Esophagus (tissue), 2 donors: ENCODE results near the gene FASTK. TPM values are rescaled to one million over a fixed set of nuclear protein-coding genes. Genes with fewer than 3 reads are reported as not detected.

Source experiments
- H3K27ac ChIP-seq, 2 donors: one replicate each; pipeline ENCODE4 v1.5.1; 2013; ENCODE audit warnings: low read depth in 2 of 2, mild to moderate bottlenecking in 2 of 2, inconsistent platforms in 1 of 2, low read length in 1 of 2, moderate library complexity in 1 of 2
- H3K27me3 ChIP-seq, 2 donors: one replicate each; pipeline ENCODE4 v1.6.1; 2013; ENCODE audit warnings: low read length in 2 of 2, control low read depth in 1 of 2, mild to moderate bottlenecking in 1 of 2; ENCODE audit not compliant: insufficient read depth in 2 of 2, control insufficient read depth in 1 of 2
- H3K36me3 ChIP-seq, 2 donors: one replicate each; pipeline ENCODE4 v1.6.1; 2013; ENCODE audit warnings: low read length in 1 of 2; ENCODE audit not compliant: control insufficient read depth in 2 of 2, insufficient read depth in 2 of 2
- H3K4me1 ChIP-seq, 2 donors: one replicate each; pipeline ENCODE4 v1.6.1; 2013; ENCODE audit warnings: low read length in 1 of 2; ENCODE audit not compliant: control insufficient read depth in 2 of 2, insufficient read depth in 2 of 2
- H3K4me3 ChIP-seq, 2 donors: one replicate each; pipeline ENCODE4 v1.5.1; 2013; ENCODE audit warnings: low read length in 2 of 2, mild to moderate bottlenecking in 2 of 2, low read depth in 1 of 2, moderate library complexity in 1 of 2
- H3K9me3 ChIP-seq, 2 donors: one replicate each; pipeline ENCODE4 v1.6.1; 2013; ENCODE audit warnings: mild to moderate bottlenecking in 2 of 2, low read depth in 1 of 2, low read length in 1 of 2, moderate library complexity in 1 of 2; ENCODE audit not compliant: control insufficient read depth in 2 of 2, insufficient read depth in 1 of 2
- WGBS, 2 donors: extraction: QIAGEN DNeasy Blood & Tissue Kit; methylation state at CpG; one replicate each; pipeline ENCODE4 v1.1.7; 2013; 5-methylcytosine and 5-hydroxymethylcytosine counted together
- polyA plus RNA-seq, 2 donors: library from polyadenylated mRNA; stranded (reverse); fragments of 200-250 nt; gene quantifications; one replicate each; pipeline ENCODE4 v1.2.3, GENCODE V29; 2013
- donor health status: healthy with polysubstance abuse.
- donor health status: Bipolar disorder and iron deficiency.

The FASTK gene
- polyA plus RNA-seq, 2 donors, result 80.0 to 144 TPM

- Histone ChIP-seq H3K27me3 (no peaks in the 10 kb centered on the region), H3K4me3 (peak overlapping the region; percentile 77 to 84), H3K36me3 (peaks cover 0 to 18% of the 10 kb centered on the region in 2 donors), H3K4me1 (peaks cover 16 to 30% of the 10 kb centered on the region in 2 donors), H3K27ac (peak overlapping the region; percentile 17 to 43), H3K9me3 (no peaks in the 10 kb centered on the region)
- 9% methylated on average over 20 to 21 of the region's 21 CpGs for WGBS, 2 donors
Measured at GRCh38 chr7:151060416-151061212, 20.0 kb downstream of the FASTK start.

GRCh38 chr7:151060113-151060415 lies 20.5 kb downstream of the FASTK start:
- 2% methylated on average over 17 of the region's 17 CpGs for WGBS, 2 donors
- H3K27ac ChIP-seq, result peak overlapping the region in 1 of 2 donors; percentile 99
- peak overlapping the region; percentile 77 to 84 for H3K4me3 ChIP-seq
- H3K36me3 ChIP-seq, result peaks cover 0 to 13% of the 10 kb centered on the region in 2 donors
- H3K27me3 ChIP-seq, result no peaks in the 10 kb centered on the region
- H3K9me3 ChIP-seq, result no peaks in the 10 kb centered on the region
- peaks cover 16 to 30% of the 10 kb centered on the region in 2 donors for H3K4me1 ChIP-seq

GRCh38 chr7:151059367-151060112 lies 21.1 kb downstream of the FASTK start, which contains the start of gene SLC4A2:
TSS of gene SLC4A2 (plus strand) at chr7:151059589. CDS start at chr7:151061988, 2,399 bp downstream.
- Histone ChIP-seq H3K27ac (peak within 1 kb of the TSS; percentile 96 to 99), H3K9me3 (no peaks in the 10 kb centered on the region), H3K36me3 (peaks cover 0 to 9% of the 10 kb centered on the region in 2 donors), H3K4me1 (peaks cover 16 to 30% of the 10 kb centered on the region in 2 donors), H3K27me3 (no peaks in the 10 kb centered on the region), H3K4me3 (peak within 1 kb of the TSS; percentile 77 to 84)
- WGBS, 2 donors, result 0 to 1% methylated on average over 38 to 73 of the region's 75 CpGs

GRCh38 chr7:151058781-151059366 lies 21.7 kb downstream of the FASTK start:
- H3K36me3 ChIP-seq, result peaks cover 0 to 8% of the 10 kb centered on the region in 2 donors
- peaks cover 16 to 29% of the 10 kb centered on the region in 2 donors for H3K4me1 ChIP-seq
- H3K9me3 ChIP-seq, result no peaks in the 10 kb centered on the region
- no peaks in the 10 kb centered on the region for H3K27me3 ChIP-seq
- H3K27ac ChIP-seq, result peak overlapping the region; percentile 96 to 99
- 3 to 4% methylated on average over 18 of the region's 18 CpGs for WGBS, 2 donors
- peak overlapping the region; percentile 77 to 84 for H3K4me3 ChIP-seq

- no peaks in the 10 kb centered on the region for H3K9me3 ChIP-seq
- H3K4me3 ChIP-seq, result peak overlapping the region; percentile 72 to 84
- no peaks in the 10 kb centered on the region for H3K27me3 ChIP-seq
- peaks cover 0 to 10% of the 10 kb centered on the region in 2 donors for H3K36me3 ChIP-seq
- peaks cover 16 to 28% of the 10 kb centered on the region in 2 donors for H3K4me1 ChIP-seq
- 1% methylated on average over 46 of the region's 46 CpGs for WGBS, 2 donors
- H3K27ac ChIP-seq, result peak overlapping the region; percentile 96 to 99
Measured at GRCh38 chr7:151057989-151058780, 22.4 kb downstream of the FASTK start.

- Histone ChIP-seq H3K36me3 (peaks cover 0 to 10% of the 10 kb centered on the region in 2 donors), H3K4me3 (peak within 1 kb of the TSS; percentile 72 to 84), H3K4me1 (peaks cover 16 to 25% of the 10 kb centered on the region in 2 donors), H3K9me3 (no peaks in the 10 kb centered on the region), H3K27me3 (no peaks in the 10 kb centered on the region), H3K27ac (peak within 1 kb of the TSS; percentile 96 to 99)
- 0 to 1% methylated on average over 30 of the region's 30 CpGs for WGBS, 2 donors
Measured at GRCh38 chr7:151057506-151057988, 23.1 kb downstream of the FASTK start, which contains the start of gene CDK5. TSS of gene CDK5 (minus strand) at chr7:151057897. CDS start at chr7:151057848, 49 bp downstream.

GRCh38 chr7:151056666-151057505 lies 23.7 kb downstream of the FASTK start:
- Histone ChIP-seq H3K27ac (no peak overlapping the region), H3K4me1 (peaks cover 12 to 20% of the 10 kb centered on the region in 2 donors), H3K36me3 (peaks cover 0 to 9% of the 10 kb centered on the region in 2 donors), H3K4me3 (peak overlapping the region; percentile 72 to 84), H3K9me3 (no peaks in the 10 kb centered on the region), H3K27me3 (no peaks in the 10 kb centered on the region)
- WGBS, 2 donors, result 27 to 32% methylated on average over 29 of the region's 29 CpGs

GRCh38 chr7:151056283-151056665 lies 24.3 kb downstream of the FASTK start:
- no peaks in the 10 kb centered on the region for H3K9me3 ChIP-seq
- no peaks in the 10 kb centered on the region for H3K27me3 ChIP-seq
- peaks cover 0 to 9% of the 10 kb centered on the region in 2 donors for H3K36me3 ChIP-seq
- H3K4me1 ChIP-seq, result peaks cover 9 to 16% of the 10 kb centered on the region in 2 donors
- no peak overlapping the region for H3K27ac ChIP-seq
- 83 to 89% methylated on average over 6 of the region's 6 CpGs for WGBS, 2 donors
- H3K4me3 ChIP-seq, result no peak overlapping the region
